Prostate gland (tissue), 2 donors: ENCODE data around the gene KCND2. TPM values are rescaled to one million over a fixed set of nuclear protein-coding genes. Genes with fewer than 3 reads are reported as not detected.

Experiments used
- DNase-seq: peaks from one replicate; pipeline ENCODE4 v3.0.0-alpha.2; 2019; ENCODE audit warnings: low spot score
- H3K27ac ChIP-seq, 2 donors: fragments of 200-600 bp; sonication (generic); 2 replicates each; pipeline ENCODE4 v1.5.1; 2017 to 2019
- H3K27me3 ChIP-seq: fragments of 200-600 bp; sonication (generic); replicated peaks from 2 replicates; pipeline ENCODE4 v1.5.1; 2019; ENCODE audit not compliant: insufficient read depth
- H3K36me3 ChIP-seq, 2 donors: fragments of 200-600 bp; sonication (generic); 1 replicate in 1 of 2; 2 replicates in 1 of 2; pipeline versions ENCODE4 v1.5.1 to v1.8.1; 2017 to 2019
- H3K4me1 ChIP-seq: fragments of 200-600 bp; sonication (generic); replicated peaks from 2 replicates; pipeline ENCODE4 v1.5.1; 2019
- H3K4me3 ChIP-seq, 2 donors: fragments of 200-600 bp; sonication (generic); 2 replicates each; pipeline ENCODE4 v1.5.1; 2017 to 2019
- H3K9me3 ChIP-seq: fragments of 200-600 bp; sonication (generic); 2 replicates; pipeline ENCODE4 v1.5.1; 2017
- CTCF ChIP-seq, 4 experiments: fragments of 200-600 bp in 2 of 4; fragments of 450-650 bp in 2 of 4; sonication (generic) in 2 of 4; IDR thresholded peaks; 1 replicate in 3 of 4; 2 replicates in 1 of 4; pipeline ENCODE4 v1.5.1; 2016 to 2019; ENCODE audit warnings: antibody characterized with exemption in 4 of 4, mild to moderate bottlenecking in 2 of 4, moderate library complexity in 2 of 4
- POLR2A ChIP-seq: fragments of 450-650 bp; IDR thresholded peaks from one replicate; pipeline ENCODE4 v1.6.1; 2016; ENCODE audit warnings: antibody characterized with exemption, mild to moderate bottlenecking
- POLR2AphosphoS5 ChIP-seq: sonication (generic); formaldehyde crosslinking; IDR thresholded peaks from one replicate; pipeline ENCODE4 v1.6.1; 2017; ENCODE audit warnings: antibody characterized with exemption
- WGBS: methylation state at CpG from one replicate; pipeline ENCODE4 v1.1.5; 2018; 5-methylcytosine and 5-hydroxymethylcytosine counted together
- intact Hi-C: fragments of 100-400 bp; cut with DNase I; formaldehyde crosslinking; loops from one replicate; pipeline ENCODE4 v1.14.2; 2022
- total RNA-seq, 2 donors: library from RNA; depleted of rRNA; stranded (reverse); fragments of >200 nt; gene quantifications; one replicate each; pipeline ENCODE4 v1.1.0, GENCODE V29; 2016

KCND2 gene
- total RNA-seq, 2 donors from 2014 or later, result 3.0 TPM; not detected in 1

DNA sequence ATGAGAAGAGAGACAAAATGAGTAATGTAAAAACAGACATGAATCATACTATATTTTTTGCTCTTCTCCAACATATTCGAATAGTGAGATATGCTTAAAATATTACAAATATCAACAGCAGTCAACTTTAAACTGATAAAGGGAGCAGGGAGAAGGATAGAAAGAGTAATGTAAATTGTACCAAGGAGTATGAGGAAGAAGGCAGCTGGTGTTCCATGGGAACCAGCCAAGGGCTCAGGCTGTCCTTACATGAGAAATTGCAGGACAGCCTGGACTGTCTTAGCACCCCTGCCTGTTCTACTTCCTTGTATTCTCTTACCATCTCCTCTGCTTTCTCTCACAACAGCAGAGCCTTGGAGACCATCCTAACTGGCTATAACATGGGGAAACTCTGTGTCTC, 456.3 kb downstream of the KCND2 start:
- H3K27me3 ChIP-seq, result no peaks in the 10 kb centered on the region
- DNase-seq, result no peak
- H3K4me3 ChIP-seq, result no peak overlapping the region
- H3K4me1 ChIP-seq, result no peaks in the 10 kb centered on the region
- intact Hi-C loops, result no loop called here
- H3K9me3 ChIP-seq, result no peaks in the 10 kb centered on the region
- TF ChIP-seq CTCF (IDR thresholded peaks at IDR 0.05) (no peak), POLR2A (no peak), POLR2AphosphoS5 (no peak)
- WGBS, result 60% methylated on average over 1 of the region's 1 CpG
- H3K36me3 ChIP-seq, result no peaks in the 10 kb centered on the region
- H3K27ac ChIP-seq, result no peak overlapping the region

DNA sequence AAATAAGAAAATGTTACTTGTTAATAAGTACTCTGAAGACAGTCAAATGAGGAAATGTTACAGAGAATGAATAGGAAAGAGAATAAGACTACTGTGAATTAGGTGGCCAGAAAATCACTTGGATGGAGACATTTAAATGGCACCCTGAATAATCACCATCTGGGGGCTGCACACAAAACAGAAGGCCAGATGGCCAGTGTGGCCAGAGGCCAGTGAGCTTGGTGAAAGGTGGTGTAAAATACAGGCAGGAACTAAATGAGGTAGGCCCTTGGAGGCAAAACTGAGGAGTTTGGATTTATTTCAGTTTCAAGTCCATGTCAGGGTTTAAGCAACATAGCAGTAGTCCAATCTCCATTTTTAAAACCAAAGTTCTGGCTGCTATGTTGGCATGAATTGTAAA, 458.3 kb downstream of the KCND2 start:
- no peaks in the 10 kb centered on the region for H3K9me3 ChIP-seq
- no peak for DNase-seq
- H3K27me3 ChIP-seq, result no peaks in the 10 kb centered on the region
- no peak overlapping the region for H3K27ac ChIP-seq
- intact Hi-C loops, result no loop called here
- no peaks in the 10 kb centered on the region for H3K36me3 ChIP-seq
- TF ChIP-seq CTCF (IDR thresholded peaks at IDR 0.05), result no peak
- no peak for TF ChIP-seq POLR2A
- TF ChIP-seq POLR2AphosphoS5, result no peak
- no peaks in the 10 kb centered on the region for H3K4me1 ChIP-seq
- no peak overlapping the region for H3K4me3 ChIP-seq

DNA sequence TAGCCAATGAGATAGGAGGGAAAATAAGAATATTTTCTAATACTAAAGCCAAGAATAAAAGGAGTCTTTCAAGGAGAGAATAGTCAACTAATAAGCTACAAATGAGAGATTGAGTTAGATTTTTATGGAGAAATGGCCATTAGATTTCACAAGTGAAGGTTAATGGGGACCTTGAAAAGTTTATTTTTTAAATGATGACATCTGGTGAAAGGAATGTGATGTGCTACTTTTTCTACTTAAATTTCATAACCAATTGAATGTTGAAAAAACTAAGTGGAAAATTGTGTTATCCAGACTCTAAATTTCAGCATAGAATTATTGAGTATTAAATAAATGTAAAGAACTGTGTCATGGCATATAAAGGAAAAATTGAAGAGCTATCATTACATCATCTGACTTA, 459.3 kb downstream of the KCND2 start:
- DNase-seq, result no peak
- Histone ChIP-seq H3K36me3 (no peaks in the 10 kb centered on the region), H3K27me3 (no peaks in the 10 kb centered on the region), H3K4me3 (no peak overlapping the region), H3K9me3 (no peaks in the 10 kb centered on the region), H3K27ac (no peak overlapping the region), H3K4me1 (no peaks in the 10 kb centered on the region)
- TF ChIP-seq CTCF (IDR thresholded peaks at IDR 0.05) (no peak), POLR2A (no peak)
- intact Hi-C loops, result no loop called here

DNA sequence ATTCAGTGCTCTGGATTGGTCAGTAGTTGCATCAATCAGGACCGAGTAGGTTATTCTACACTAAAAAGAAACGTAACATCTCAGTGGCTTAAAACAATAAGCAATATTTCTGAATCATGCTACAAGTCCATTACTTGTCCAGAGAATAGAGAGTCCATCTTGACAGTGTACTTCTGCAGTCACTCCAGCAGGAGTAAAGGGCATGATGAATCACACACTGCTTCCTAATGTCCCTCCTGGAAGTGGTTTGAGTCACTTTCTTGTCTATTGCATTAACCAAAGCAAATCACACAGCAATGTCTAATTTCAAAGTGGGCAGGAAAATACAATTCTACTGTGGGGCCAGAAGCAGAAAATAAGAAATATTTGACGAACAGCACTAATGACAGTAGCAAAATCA, 460.2 kb downstream of the KCND2 start:
- intact Hi-C loops, result no loop called here
- TF ChIP-seq POLR2A, result no peak
- TF ChIP-seq CTCF (IDR thresholded peaks at IDR 0.05), result no peak
- no peak for TF ChIP-seq POLR2AphosphoS5
- Histone ChIP-seq H3K4me3 (no peak overlapping the region), H3K27me3 (no peaks in the 10 kb centered on the region), H3K36me3 (no peaks in the 10 kb centered on the region), H3K27ac (no peak overlapping the region), H3K9me3 (no peaks in the 10 kb centered on the region), H3K4me1 (no peaks in the 10 kb centered on the region)
- 90% methylated on average over 3 of the region's 3 CpGs for WGBS
- DNase-seq, result no peak

DNA sequence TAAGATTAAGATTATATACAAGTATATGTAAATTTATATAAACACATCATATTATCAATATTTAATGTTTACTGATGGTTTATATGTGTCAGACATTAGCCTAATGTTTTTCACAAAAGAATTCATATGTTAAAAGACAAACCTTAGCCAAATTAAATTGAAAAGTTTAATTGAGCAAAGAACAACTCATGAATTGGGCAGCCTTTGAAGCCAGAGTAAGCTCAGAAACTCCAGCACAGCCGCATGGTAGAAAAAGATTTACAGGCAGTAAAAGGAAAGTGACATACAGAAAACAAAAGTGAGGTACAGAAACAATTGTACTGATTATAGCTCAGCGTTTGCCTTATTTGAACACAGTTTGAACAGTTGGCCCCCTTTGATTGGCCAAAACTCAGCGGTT, 460.9 kb downstream of the KCND2 start:
- H3K27me3 ChIP-seq, result no peaks in the 10 kb centered on the region
- TF ChIP-seq POLR2A (no peak), CTCF (IDR thresholded peaks at IDR 0.05) (no peak), POLR2AphosphoS5 (no peak)

More for the DNA sequence above, 460.9 kb downstream of the KCND2 start:
- Histone ChIP-seq H3K4me1 (no peaks in the 10 kb centered on the region), H3K36me3 (no peaks in the 10 kb centered on the region), H3K4me3 (no peak overlapping the region), H3K27ac (no peak overlapping the region), H3K9me3 (no peaks in the 10 kb centered on the region)
- intact Hi-C loops, result no loop called here
- no peak for DNase-seq
- WGBS, result 47% methylated on average over 3 of the region's 3 CpGs
